NCI-H2029 treated with DMSO at 0.1 percent for 48 hours (cell line): Measurements from ENCODE around the gene TPT1.
"Not testable (repeated sequence)": the region's sequence is repeated elsewhere in the genome, so short reads cannot be mapped to it uniquely, and the experiment has no call there.

Experiments
- DNase-seq: peaks from one replicate; lab custom pipeline; 2025; lab: John Stamatoyannopoulos, UW

The TPT1 gene

GRCh38 chr13:45341034-45341798 lies at the start of gene TPT1:
TPT1 (minus strand) TSS chr13:45341183; CDS start chr13:45341069, 114 bp downstream.
- DNase-seq: peak; percentile 76

- not testable (repeated sequence) for DNase-seq
Observed at GRCh38 chr13:45390348-45390747, 49.4 kb upstream of the TPT1 start.

- DNase-seq: no peak
Observed at GRCh38 chr13:45388664-45389063, 47.7 kb upstream of the TPT1 start.

- DNase-seq: not testable (repeated sequence)
Observed at GRCh38 chr13:45386892-45387575, 46.1 kb upstream of the TPT1 start.

- DNase-seq: no peak
Observed at GRCh38 chr13:45385907-45386553, 45.0 kb upstream of the TPT1 start.

- DNase-seq: no peak
Observed at GRCh38 chr13:45385320-45385719, 44.3 kb upstream of the TPT1 start.

GRCh38 chr13:45384474-45385174 lies 43.6 kb upstream of the TPT1 start:
- no peak for DNase-seq

GRCh38 chr13:45382739-45383138 lies 41.8 kb upstream of the TPT1 start:
- not testable (repeated sequence) for DNase-seq

GRCh38 chr13:45381196-45381595 lies 40.2 kb upstream of the TPT1 start:
- no peak for DNase-seq

- not testable (repeated sequence) for DNase-seq
Observed at GRCh38 chr13:45380708-45381107, 39.7 kb upstream of the TPT1 start.

- not testable (repeated sequence) for DNase-seq
Observed at GRCh38 chr13:45379516-45379915, 38.5 kb upstream of the TPT1 start.

GRCh38 chr13:45378786-45379185 lies 37.8 kb upstream of the TPT1 start:
- not testable (repeated sequence) for DNase-seq

GRCh38 chr13:45377314-45377713 lies 36.3 kb upstream of the TPT1 start:
- DNase-seq: not testable (repeated sequence)

GRCh38 chr13:45376651-45377050 lies 35.7 kb upstream of the TPT1 start:
- DNase-seq: not testable (repeated sequence)

GRCh38 chr13:45374917-45375316 lies 33.9 kb upstream of the TPT1 start:
- DNase-seq: no peak

- no peak for DNase-seq
Observed at GRCh38 chr13:45373162-45373547, 32.2 kb upstream of the TPT1 start.

- no peak for DNase-seq
Observed at GRCh38 chr13:45372189-45373161, 31.5 kb upstream of the TPT1 start.

GRCh38 chr13:45370922-45371406 lies 30.0 kb upstream of the TPT1 start:
- no peak for DNase-seq

GRCh38 chr13:45369116-45369515 lies 28.1 kb upstream of the TPT1 start:
- DNase-seq: no peak

- no peak for DNase-seq
Observed at GRCh38 chr13:45368571-45368970, 27.6 kb upstream of the TPT1 start.

GRCh38 chr13:45368005-45368404 lies 27.0 kb upstream of the TPT1 start:
- no peak for DNase-seq
